HG03064 (cell line): ENCODE data around the gene FTH1.
"Not testable (repeated sequence)": the region's sequence is repeated elsewhere in the genome, so short reads cannot be mapped to it uniquely, and the experiment has no call there.

ENCODE experiments used
- ATAC-seq: cut with Tn5 transposase; IDR thresholded peaks from one replicate; pipeline ENCODE4 v1.9.1; 2021; ENCODE audit warnings: low read depth; ENCODE audit not compliant: unreplicated experiment

The FTH1 gene

GRCh38 chr11:61967116-61967923 is at the start of gene FTH1:
Gene FTH1 (minus strand): TSS chr11:61967634. CDS start chr11:61967425, 209 bp downstream.
- ATAC-seq = peak; percentile 50

GRCh38 chr11:62015615-62016014 is 48.2 kb upstream of the FTH1 start:
- ATAC-seq = no peak

- ATAC-seq = no peak
These were observed 46.4 kb upstream of the FTH1 start for GRCh38 chr11:62013537-62014476.

GRCh38 chr11:62012832-62013461 is 45.5 kb upstream of the FTH1 start:
- ATAC-seq = no peak

GRCh38 chr11:62012451-62012831 is 45.0 kb upstream of the FTH1 start:
- ATAC-seq = no peak

- no peak for ATAC-seq
These were observed 44.4 kb upstream of the FTH1 start for GRCh38 chr11:62011881-62012280.

GRCh38 chr11:62010935-62011528 is 43.6 kb upstream of the FTH1 start:
- ATAC-seq = no peak

- no peak for ATAC-seq
These were observed 40.8 kb upstream of the FTH1 start for GRCh38 chr11:62008193-62008592.

GRCh38 chr11:62004473-62004872 is 37.0 kb upstream of the FTH1 start:
- no peak for ATAC-seq

- not testable (repeated sequence) for ATAC-seq
These were observed 34.8 kb upstream of the FTH1 start for GRCh38 chr11:62002283-62002682.

GRCh38 chr11:62001450-62002191 is 34.2 kb upstream of the FTH1 start:
- no peak for ATAC-seq

GRCh38 chr11:62000539-62001446 is 33.4 kb upstream of the FTH1 start:
- ATAC-seq = no peak

- ATAC-seq = no peak
These were observed 31.9 kb upstream of the FTH1 start for GRCh38 chr11:61999141-61999975.

- no peak for ATAC-seq
These were observed 29.5 kb upstream of the FTH1 start for GRCh38 chr11:61996933-61997332.

GRCh38 chr11:61994981-61995380 is 27.5 kb upstream of the FTH1 start:
- ATAC-seq = no peak

- no peak for ATAC-seq
These were observed 18.4 kb upstream of the FTH1 start for GRCh38 chr11:61985869-61986268.

- no peak for ATAC-seq
These were observed 16.0 kb upstream of the FTH1 start for GRCh38 chr11:61983419-61983818.
